ENCODE results near the gene RPL13. TPM values are rescaled to one million over a fixed set of nuclear protein-coding genes. Genes with fewer than 3 reads are reported as not detected.

The RPL13 gene
- polyA plus RNA-seq, 5 donors = 2,126 to 4,007 (median 2,543) TPM

GRCh38 chr16:89596957-89597649 lies 36.6 kb downstream of the RPL13 start:
- DNase-seq = no peak

- no peak for DNase-seq
Measured at GRCh38 chr16:89598199-89598598, 37.7 kb downstream of the RPL13 start.

GRCh38 chr16:89599451-89599858 lies 39.0 kb downstream of the RPL13 start:
- DNase-seq = no peak

- no peak for DNase-seq
Measured at GRCh38 chr16:89599902-89600301, 39.4 kb downstream of the RPL13 start.

GRCh38 chr16:89600427-89600826 lies 39.9 kb downstream of the RPL13 start:
- DNase-seq = no peak

- DNase-seq = no peak
Measured at GRCh38 chr16:89600956-89601355, 40.5 kb downstream of the RPL13 start.

- no peak for DNase-seq
Measured at GRCh38 chr16:89601906-89602272, 41.4 kb downstream of the RPL13 start.

GRCh38 chr16:89602273-89602951 lies 41.9 kb downstream of the RPL13 start:
- no peak for DNase-seq

- DNase-seq = no peak
Measured at GRCh38 chr16:89602952-89603590, 42.6 kb downstream of the RPL13 start.

- no peak for DNase-seq
Measured at GRCh38 chr16:89604764-89605163, 44.3 kb downstream of the RPL13 start.

- DNase-seq = no peak
Measured at GRCh38 chr16:89605186-89605970, 44.9 kb downstream of the RPL13 start.

GRCh38 chr16:89606006-89606405 lies 45.5 kb downstream of the RPL13 start:
- no peak for DNase-seq

- DNase-seq = no peak
Measured at GRCh38 chr16:89607453-89607852, 47.0 kb downstream of the RPL13 start.

- no peak for DNase-seq
Measured at GRCh38 chr16:89607937-89608740, 47.7 kb downstream of the RPL13 start.

- DNase-seq = no peak
Measured at GRCh38 chr16:89610108-89610453, 49.6 kb downstream of the RPL13 start.

GRCh38 chr16:89612415-89613166 lies 52.1 kb downstream of the RPL13 start:
- no peak for DNase-seq

GRCh38 chr16:89613231-89613953 lies 52.9 kb downstream of the RPL13 start, which contains the start of gene DPEP1:
Gene DPEP1 (plus strand): TSS chr16:89613642. CDS start chr16:89630411, 16,769 bp downstream.
- DNase-seq = no peak

GRCh38 chr16:89613954-89614459 lies 53.5 kb downstream of the RPL13 start:
- DNase-seq = no peak

Data from right lung (tissue), 5 donors.